SK-N-MC (cell line): Measurements from ENCODE around the gene RUVBL2.

Experiments used
- EZH2 ChIP-seq: fragments of 200-600 bp; sonication (generic); IDR thresholded peaks from one replicate; pipeline ENCODE4 v1.6.1; 2017; ENCODE audit warnings: antibody characterized with exemption
- FOXP2 ChIP-seq: optimal IDR thresholded peaks from 2 replicates; pipeline ENCODE3; 2011; ENCODE audit warnings: mild to moderate bottlenecking, moderate library complexity; ENCODE audit not compliant: insufficient read depth; ENCODE audit errors: extremely low read length, control extremely low read depth
- POLR2AphosphoS5 ChIP-seq: IDR thresholded peaks from 2 replicates; pipeline ENCODE4 v1.6.1; 2012; ENCODE audit warnings: mild to moderate bottlenecking, low read depth, low read length, borderline replicate concordance

DNA sequence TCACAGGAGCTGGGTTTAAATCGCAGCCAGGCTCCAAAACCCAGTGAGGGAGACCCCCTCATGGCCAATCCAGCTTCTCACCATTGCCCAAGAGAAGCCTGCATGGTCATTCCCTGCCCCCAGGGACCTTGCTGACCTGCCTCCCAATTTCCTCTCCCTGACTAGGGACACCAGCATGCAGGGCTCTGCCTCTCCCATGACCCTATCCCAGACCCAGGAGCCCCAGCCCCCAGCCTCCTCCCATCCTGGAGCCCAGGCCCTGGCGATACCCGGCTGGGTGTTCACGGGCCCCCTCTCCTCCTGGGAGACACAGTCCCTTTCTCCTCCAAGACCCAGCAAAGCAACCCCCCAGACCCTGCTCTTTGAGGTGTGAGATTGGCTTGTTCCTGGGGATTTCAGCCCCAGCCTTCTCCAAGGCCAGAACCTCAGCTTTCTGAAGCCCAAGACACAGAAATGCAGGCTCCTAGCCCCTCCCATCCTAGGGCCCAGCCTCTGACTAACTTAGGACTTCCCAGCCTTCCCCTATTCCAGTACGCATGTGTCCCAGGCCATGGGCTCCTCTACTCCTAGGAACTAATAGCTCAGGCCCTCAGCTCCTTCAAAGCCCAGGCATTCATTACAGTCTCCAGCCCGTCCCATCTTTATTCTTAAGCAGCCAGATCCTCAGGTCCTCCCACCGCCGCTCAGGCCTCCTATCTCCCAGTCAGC is 1.7 kb upstream of the RUVBL2 start:
- peak; percentile 54; the same call in 1 of the 2 replicates for TF ChIP-seq POLR2AphosphoS5
- TF ChIP-seq EZH2 = no peak
- TF ChIP-seq FOXP2 = no peak
